K562 (cell line): Measurements from ENCODE around the gene NEK1. TPM values are rescaled to one million over a fixed set of nuclear protein-coding genes. Genes with fewer than 3 reads are reported as not detected.

Source experiments
- BRF1 ChIP-seq: IDR thresholded peaks from 3 replicates; pipeline ENCODE4 v1.6.1; 2011; ENCODE audit warnings: borderline replicate concordance, mild to moderate bottlenecking; ENCODE audit not compliant: insufficient read length; ENCODE audit errors: extremely low read depth
- DDX20 ChIP-seq: fragments of 450-650 bp; IDR thresholded peaks from 2 replicates; pipeline ENCODE4 v1.6.1; 2016; ENCODE audit warnings: missing genetic modification characterization, low read depth, mild to moderate bottlenecking, missing compliant biosample characterization, moderate library complexity
- FOXP4 ChIP-seq: sonication (generic); formaldehyde crosslinking; IDR thresholded peaks from 2 replicates; pipeline ENCODE4 v1.8.0; 2022; ENCODE audit warnings: mild to moderate bottlenecking, missing genetic modification reagents, borderline replicate concordance
- HDAC8 ChIP-seq: fragments of 450-650 bp; IDR thresholded peaks from 2 replicates; pipeline ENCODE4 v1.6.1; 2016; ENCODE audit warnings: mild to moderate bottlenecking, missing genetic modification characterization, moderate library complexity, missing compliant biosample characterization
- RAD51 ChIP-seq: fragments of 450-650 bp; IDR thresholded peaks from 2 replicates; pipeline ENCODE4 v1.7.1; 2016; ENCODE audit warnings: low read depth, mild to moderate bottlenecking, borderline replicate concordance
- TOE1 ChIP-seq, 2 experiments: fragments of 450-650 bp in 1 of 2; sonication (generic) in 1 of 2; formaldehyde crosslinking in 1 of 2; IDR thresholded peaks; 2 replicates each; pipeline versions ENCODE4 v1.7.1 to v1.8.0; 2016 to 2022; ENCODE audit warnings: borderline replicate concordance in 2 of 2, mild to moderate bottlenecking in 2 of 2, antibody characterized with exemption in 1 of 2, inconsistent platforms in 1 of 2, low read depth in 1 of 2, missing genetic modification reagents in 1 of 2, moderate library complexity in 1 of 2
- ZFPM2 ChIP-seq: fragments of 250-450 bp; sonication (Bioruptor Pico); IDR thresholded peaks from 2 replicates; pipeline ENCODE4 v1.5.1; 2022; ENCODE audit warnings: mild to moderate bottlenecking
- ZNF263 ChIP-seq: sonication (generic); formaldehyde crosslinking; IDR thresholded peaks from 2 replicates; pipeline ENCODE4 v1.8.0; 2022; ENCODE audit warnings: mild to moderate bottlenecking, missing genetic modification reagents, borderline replicate concordance
- ZNF41 ChIP-seq: fragments of 250-450 bp; sonication (Bioruptor Pico); conservative IDR thresholded peaks from 2 replicates; pipeline ENCODE4 v1.4.0; 2020; ENCODE audit warnings: mild to moderate bottlenecking
- polyA plus RNA-seq, 8 experiments: library from polyadenylated mRNA; depleted of rRNA in 4 of 8; stranded (reverse) in 5 of 8; unstranded in 3 of 8; fragments of >200 nt; fragmentation: Nextera tagmentation in 2 of 8; fragmentation: Illumina TruSeq in 1 of 8; extraction: Ambion mirVana in 2 of 8; extraction: Trizol in 1 of 8; gene quantifications; 2 replicates each; pipeline versions ENCODE4 v1.2.1 to v1.2.3, GENCODE V29; 2011 to 2014; ENCODE audit warnings: inconsistent platforms in 1 of 8, missing spikeins in 1 of 8
- total RNA-seq, 7 experiments: library from RNA; depleted of rRNA in 6 of 7; stranded (reverse); fragments of >200 nt in 6 of 7; fragmentation: Illumina TruSeq in 2 of 7; extraction: Trizol in 2 of 7; gene quantifications; 2 replicates each; pipeline versions ENCODE4 v1.2.1 to v1.2.3, GENCODE V29; 2011 to 2021; ENCODE audit warnings: low replicate concordance in 1 of 7
- TF ChIP-seq, protein P1 (sequence below), 2 experiments: IDR thresholded peaks in 1 of 2; conservative IDR thresholded peaks in 1 of 2; 2 replicates each; pipeline ENCODE4 v1.6.1; 2016; ENCODE audit warnings: low read depth in 2 of 2, mild to moderate bottlenecking in 1 of 2, missing compliant biosample characterization in 1 of 2, missing genetic modification characterization in 1 of 2, moderate library complexity in 1 of 2
- TF ChIP-seq, protein P2 (sequence below): fragments of 250-450 bp; sonication (Bioruptor Pico); IDR thresholded peaks from 2 replicates; pipeline ENCODE4 v1.4.0; 2020; ENCODE audit warnings: mild to moderate bottlenecking, moderate library complexity
- TF ChIP-seq, protein P3 (sequence below): fragments of 250-450 bp; sonication (Bioruptor Pico); IDR thresholded peaks from 2 replicates; pipeline ENCODE4 v1.4.0; 2020; ENCODE audit warnings: borderline replicate concordance
- TF ChIP-seq, protein P4 (sequence below): sonication (generic); formaldehyde crosslinking; IDR thresholded peaks from 2 replicates; pipeline ENCODE4 v1.8.0; 2023; ENCODE audit warnings: mild to moderate bottlenecking, missing genetic modification reagents

Gene NEK1
- total and polyA plus RNA-seq, 9 of the 15 experiments (the other 6 are each of a cell fraction or from before 2014, with no cell fraction given): 6.2 to 15.7 (median 10.3) TPM

DNA sequence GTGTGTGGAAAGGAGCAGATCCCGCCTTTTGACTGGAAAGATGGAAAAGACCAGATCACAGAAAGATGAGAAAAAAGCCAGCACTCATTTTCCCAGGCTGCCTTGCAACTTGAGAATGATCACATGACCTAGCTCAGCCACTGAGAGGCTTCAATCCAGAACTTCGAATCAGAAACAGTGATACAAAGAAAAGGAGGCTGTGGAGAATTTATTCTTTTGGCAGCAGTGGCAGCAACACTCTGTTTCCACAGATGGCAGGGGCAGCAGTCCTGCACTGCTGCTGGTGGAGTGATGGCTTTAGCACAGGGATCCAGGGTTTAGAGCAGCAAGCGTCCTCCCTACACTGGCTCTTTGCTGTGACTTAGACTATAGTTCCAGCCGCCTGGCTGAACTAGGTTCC, 263.8 kb downstream of the NEK1 start (continued):
- TF ChIP-seq, protein P1, sequence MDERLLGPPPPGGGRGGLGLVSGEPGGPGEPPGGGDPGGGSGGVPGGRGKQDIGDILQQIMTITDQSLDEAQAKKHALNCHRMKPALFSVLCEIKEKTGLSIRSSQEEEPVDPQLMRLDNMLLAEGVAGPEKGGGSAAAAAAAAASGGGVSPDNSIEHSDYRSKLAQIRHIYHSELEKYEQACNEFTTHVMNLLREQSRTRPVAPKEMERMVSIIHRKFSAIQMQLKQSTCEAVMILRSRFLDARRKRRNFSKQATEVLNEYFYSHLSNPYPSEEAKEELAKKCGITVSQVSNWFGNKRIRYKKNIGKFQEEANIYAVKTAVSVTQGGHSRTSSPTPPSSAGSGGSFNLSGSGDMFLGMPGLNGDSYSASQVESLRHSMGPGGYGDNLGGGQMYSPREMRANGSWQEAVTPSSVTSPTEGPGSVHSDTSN (CRISPR knock-in tag; IDR thresholded peaks at IDR 0.05; ENCODE audit: low read depth): no peak
- TF ChIP-seq, protein P1 (tag; conservative IDR thresholded peaks at IDR 0.05; ENCODE audit: low read depth): no peak
- TF ChIP-seq DDX20 (tag) (no peak), ZNF41 (CRISPR knock-in tag) (no peak), HDAC8 (no peak), FOXP4 (CRISPR knock-in tag) (no peak), ZFPM2 (CRISPR knock-in tag) (no peak), RAD51 (peak; percentile 71), ZNF263 (no peak), TOE1 (IDR thresholded peaks at IDR 0.05; ENCODE audit: borderline replicate concordance) (peak; percentile 75; the same call in 1 of the 2 replicates), TOE1 (CRISPR knock-in tag; IDR thresholded peaks at IDR 0.05; ENCODE audit: borderline replicate concordance, low read depth) (no peak), BRF1 (no peak)
- TF ChIP-seq, protein P2, sequence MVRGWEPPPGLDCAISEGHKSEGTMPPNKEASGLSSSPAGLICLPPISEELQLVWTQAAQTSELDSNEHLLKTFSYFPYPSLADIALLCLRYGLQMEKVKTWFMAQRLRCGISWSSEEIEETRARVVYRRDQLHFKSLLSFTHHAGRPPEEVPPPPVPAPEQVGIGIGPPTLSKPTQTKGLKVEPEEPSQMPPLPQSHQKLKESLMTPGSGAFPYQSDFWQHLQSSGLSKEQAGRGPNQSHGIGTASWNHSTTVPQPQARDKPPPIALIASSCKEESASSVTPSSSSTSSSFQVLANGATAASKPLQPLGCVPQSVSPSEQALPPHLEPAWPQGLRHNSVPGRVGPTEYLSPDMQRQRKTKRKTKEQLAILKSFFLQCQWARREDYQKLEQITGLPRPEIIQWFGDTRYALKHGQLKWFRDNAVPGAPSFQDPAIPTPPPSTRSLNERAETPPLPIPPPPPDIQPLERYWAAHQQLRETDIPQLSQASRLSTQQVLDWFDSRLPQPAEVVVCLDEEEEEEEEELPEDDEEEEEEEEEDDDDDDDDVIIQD (CRISPR knock-in tag): no peak
- TF ChIP-seq, protein P3, sequence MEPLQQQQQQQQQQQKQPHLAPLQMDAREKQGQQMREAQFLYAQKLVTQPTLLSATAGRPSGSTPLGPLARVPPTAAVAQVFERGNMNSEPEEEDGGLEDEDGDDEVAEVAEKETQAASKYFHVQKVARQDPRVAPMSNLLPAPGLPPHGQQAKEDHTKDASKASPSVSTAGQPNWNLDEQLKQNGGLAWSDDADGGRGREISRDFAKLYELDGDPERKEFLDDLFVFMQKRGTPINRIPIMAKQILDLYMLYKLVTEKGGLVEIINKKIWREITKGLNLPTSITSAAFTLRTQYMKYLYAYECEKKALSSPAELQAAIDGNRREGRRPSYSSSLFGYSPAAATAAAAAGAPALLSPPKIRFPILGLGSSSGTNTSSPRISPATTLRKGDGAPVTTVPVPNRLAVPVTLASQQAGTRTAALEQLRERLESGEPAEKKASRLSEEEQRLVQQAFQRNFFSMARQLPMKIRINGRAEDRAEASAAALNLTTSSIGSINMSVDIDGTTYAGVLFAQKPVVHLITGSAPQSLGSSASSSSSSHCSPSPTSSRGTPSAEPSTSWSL (CRISPR knock-in tag): no peak
- TF ChIP-seq, protein P4, sequence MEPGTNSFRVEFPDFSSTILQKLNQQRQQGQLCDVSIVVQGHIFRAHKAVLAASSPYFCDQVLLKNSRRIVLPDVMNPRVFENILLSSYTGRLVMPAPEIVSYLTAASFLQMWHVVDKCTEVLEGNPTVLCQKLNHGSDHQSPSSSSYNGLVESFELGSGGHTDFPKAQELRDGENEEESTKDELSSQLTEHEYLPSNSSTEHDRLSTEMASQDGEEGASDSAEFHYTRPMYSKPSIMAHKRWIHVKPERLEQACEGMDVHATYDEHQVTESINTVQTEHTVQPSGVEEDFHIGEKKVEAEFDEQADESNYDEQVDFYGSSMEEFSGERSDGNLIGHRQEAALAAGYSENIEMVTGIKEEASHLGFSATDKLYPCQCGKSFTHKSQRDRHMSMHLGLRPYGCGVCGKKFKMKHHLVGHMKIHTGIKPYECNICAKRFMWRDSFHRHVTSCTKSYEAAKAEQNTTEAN (CRISPR knock-in tag): no peak
